ENCODE results near the gene ODF2.
"Not testable (repeated sequence)": the region's sequence is repeated elsewhere in the genome, so short reads cannot be mapped to it uniquely, and the experiment has no call there.

- TF ChIP-seq CTCF, POLR2A (IDR thresholded peaks at IDR 0.05): not testable (repeated sequence)
Measured at GRCh38 chr9:128503415-128503825, 47.6 kb downstream of the ODF2 start.

Data from thyroid gland (tissue), 4 donors.